OCI-LY3 (cell line): ENCODE data around the gene TXNL4A.

Experiments used
- CTCF ChIP-seq: fragments of 200-600, 300-600 bp; sonication (generic); IDR thresholded peaks from 2 replicates; pipeline ENCODE4 v1.5.1; 2014; ENCODE audit warnings: antibody characterized with exemption, low read length, low read depth
- EZH2phosphoT487 ChIP-seq: fragments of 200-600 bp; shearing (Covaris generic); IDR thresholded peaks from 2 replicates; pipeline ENCODE4 v1.6.1; 2018; ENCODE audit warnings: antibody characterized with exemption, mixed run types, low read depth

GRCh38 chr18:79952996-79953559 is 35.3 kb downstream of the TXNL4A start:
- no peak for TF ChIP-seq CTCF
- TF ChIP-seq EZH2phosphoT487: no peak
